SU-DHL-6 (cell line): ENCODE data around the gene SFN.

ENCODE experiments used
- H2AFZ ChIP-seq: fragments of 200-600 bp; sonication (generic); 2 replicates; pipeline ENCODE4 v1.6.1; 2014; ENCODE audit warnings: low read depth, mild to moderate bottlenecking, moderate library complexity, mixed read lengths, antibody characterized with exemption, low read length; ENCODE audit not compliant: severe bottlenecking
- H3F3A ChIP-seq: fragments of 200-600 bp; shearing (Covaris generic); 2 replicates; pipeline ENCODE4 v1.6.0; 2016; ENCODE audit warnings: antibody characterized with exemption, mild to moderate bottlenecking; ENCODE audit not compliant: insufficient read depth
- H3K27ac ChIP-seq: fragments of 200-600 bp; sonication (generic); 2 replicates; pipeline ENCODE4 v1.5.1; 2016; ENCODE audit warnings: low read depth, mild to moderate bottlenecking, low read length, moderate library complexity, mixed read lengths
- H3K27me3 ChIP-seq: fragments of 200-600 bp; sonication (generic), shearing (Covaris generic); 2 replicates; pipeline ENCODE4 v1.6.0; 2014; ENCODE audit warnings: mild to moderate bottlenecking, low read length
- H3K36me3 ChIP-seq: fragments of 200-600 bp; sonication (generic); 2 replicates; pipeline ENCODE4 v1.6.1; 2014; ENCODE audit warnings: mild to moderate bottlenecking, low read length, mixed read lengths
- H3K4me2 ChIP-seq: fragments of 300-600, 200-600 bp; shearing (Covaris generic), sonication (generic); 2 replicates; pipeline ENCODE4 v1.6.0; 2014; ENCODE audit warnings: low read length, low read depth, mild to moderate bottlenecking; ENCODE audit not compliant: poor library complexity, severe bottlenecking
- H3K4me3 ChIP-seq: fragments of 200-600 bp; sonication (generic); 2 replicates; pipeline ENCODE4 v1.5.1; 2014; ENCODE audit warnings: antibody characterized with exemption, low read length, mild to moderate bottlenecking, mixed read lengths; ENCODE audit not compliant: insufficient read depth, poor library complexity, severe bottlenecking
- H3K79me2 ChIP-seq: fragments of 200-600 bp; sonication (generic); 2 replicates; pipeline ENCODE4 v1.6.1; 2014; ENCODE audit warnings: mild to moderate bottlenecking, low read length, moderate library complexity; ENCODE audit not compliant: insufficient read depth
- H3K9ac ChIP-seq: fragments of 200-600 bp; sonication (generic); 2 replicates; pipeline ENCODE4 v1.7.0; 2014; ENCODE audit warnings: mild to moderate bottlenecking, low read length
- H3K9me2 ChIP-seq: fragments of 200-600 bp; sonication (generic); replicated peaks from 2 replicates; pipeline ENCODE4 v1.6.1; 2014; ENCODE audit warnings: low read length; ENCODE audit not compliant: insufficient read depth
- H3K9me3 ChIP-seq: fragments of 200-600 bp; sonication (generic); 2 replicates; pipeline ENCODE4 v1.6.1; 2014; ENCODE audit warnings: low read length, mixed read lengths; ENCODE audit not compliant: insufficient read depth
- H4K20me1 ChIP-seq: fragments of 200-600 bp; sonication (generic); 2 replicates; pipeline ENCODE4 v1.6.1; 2014; ENCODE audit warnings: low read depth, mild to moderate bottlenecking, antibody characterized with exemption, low read length, moderate library complexity, mixed read lengths
- EZH2phosphoT487 ChIP-seq: fragments of 200-600 bp; sonication (generic), shearing (Covaris generic); conservative IDR thresholded peaks from 2 replicates; pipeline ENCODE4 v1.6.1; 2018; ENCODE audit warnings: mild to moderate bottlenecking, antibody characterized with exemption, low read length, moderate library complexity, mixed read lengths
- TF ChIP-seq, protein P1 (sequence below): fragments of 200-600 bp; sonication (generic); IDR thresholded peaks from one replicate; pipeline ENCODE4 v1.5.1; 2017; ENCODE audit warnings: antibody characterized with exemption, mild to moderate bottlenecking, low read length, moderate library complexity; ENCODE audit not compliant: insufficient read depth, poor library complexity, severe bottlenecking

SFN gene

DNA sequence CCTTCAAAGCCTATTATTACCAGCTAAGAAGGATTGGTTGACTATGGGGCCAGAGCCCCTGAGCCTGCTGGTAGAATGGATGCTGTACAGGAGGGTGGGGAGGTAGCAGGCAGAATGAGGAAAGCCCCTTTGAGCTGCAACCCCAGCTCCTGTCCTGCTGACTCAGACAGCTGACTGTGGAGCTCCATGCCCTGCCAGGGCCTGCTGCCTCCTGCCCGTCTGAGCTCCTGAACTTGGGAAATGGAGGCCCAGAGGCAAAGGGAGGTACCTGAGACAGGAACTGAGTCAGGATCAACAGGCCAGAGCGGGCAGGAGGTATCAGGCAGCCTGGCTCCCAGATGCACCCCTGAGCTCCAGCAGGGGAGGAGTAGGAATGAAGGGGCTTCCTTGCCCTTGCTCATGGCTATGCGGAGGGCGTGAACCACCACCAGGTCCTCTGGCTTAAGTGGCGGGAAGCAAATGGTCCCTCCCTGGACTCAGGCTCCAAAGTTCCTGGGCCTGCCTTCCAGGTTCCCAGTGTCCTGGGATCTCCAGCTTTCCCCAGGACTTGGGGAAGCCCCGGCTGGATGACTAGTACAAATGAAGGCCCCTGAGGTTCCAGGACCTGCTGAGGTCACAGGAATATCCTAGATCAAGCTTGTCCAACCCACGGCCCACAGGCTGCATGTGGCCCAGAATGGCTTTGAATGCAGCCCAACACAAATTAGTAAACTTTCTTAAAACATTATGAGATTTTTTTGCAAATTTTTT lies 3.9 kb upstream of the SFN start:
- H3K9me3 ChIP-seq: no peaks in the 10 kb centered on the region
- no peak for TF ChIP-seq EZH2phosphoT487
- TF ChIP-seq, protein P1, sequence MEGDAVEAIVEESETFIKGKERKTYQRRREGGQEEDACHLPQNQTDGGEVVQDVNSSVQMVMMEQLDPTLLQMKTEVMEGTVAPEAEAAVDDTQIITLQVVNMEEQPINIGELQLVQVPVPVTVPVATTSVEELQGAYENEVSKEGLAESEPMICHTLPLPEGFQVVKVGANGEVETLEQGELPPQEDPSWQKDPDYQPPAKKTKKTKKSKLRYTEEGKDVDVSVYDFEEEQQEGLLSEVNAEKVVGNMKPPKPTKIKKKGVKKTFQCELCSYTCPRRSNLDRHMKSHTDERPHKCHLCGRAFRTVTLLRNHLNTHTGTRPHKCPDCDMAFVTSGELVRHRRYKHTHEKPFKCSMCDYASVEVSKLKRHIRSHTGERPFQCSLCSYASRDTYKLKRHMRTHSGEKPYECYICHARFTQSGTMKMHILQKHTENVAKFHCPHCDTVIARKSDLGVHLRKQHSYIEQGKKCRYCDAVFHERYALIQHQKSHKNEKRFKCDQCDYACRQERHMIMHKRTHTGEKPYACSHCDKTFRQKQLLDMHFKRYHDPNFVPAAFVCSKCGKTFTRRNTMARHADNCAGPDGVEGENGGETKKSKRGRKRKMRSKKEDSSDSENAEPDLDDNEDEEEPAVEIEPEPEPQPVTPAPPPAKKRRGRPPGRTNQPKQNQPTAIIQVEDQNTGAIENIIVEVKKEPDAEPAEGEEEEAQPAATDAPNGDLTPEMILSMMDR: no peak
- no peak overlapping the region for H3K4me2 ChIP-seq
- no peak overlapping the region for H2AFZ ChIP-seq
- no peak overlapping the region for H3K27ac ChIP-seq
- no peaks in the 10 kb centered on the region for H3K27me3 ChIP-seq
- no peaks in the 10 kb centered on the region for H3K79me2 ChIP-seq
- H3K9me2 ChIP-seq: no peaks in the 10 kb centered on the region
- H4K20me1 ChIP-seq: no peaks in the 10 kb centered on the region
- no peak overlapping the region for H3K4me3 ChIP-seq
- H3F3A ChIP-seq: no peaks in the 10 kb centered on the region
- H3K36me3 ChIP-seq: no peaks in the 10 kb centered on the region
- no peak overlapping the region for H3K9ac ChIP-seq

DNA sequence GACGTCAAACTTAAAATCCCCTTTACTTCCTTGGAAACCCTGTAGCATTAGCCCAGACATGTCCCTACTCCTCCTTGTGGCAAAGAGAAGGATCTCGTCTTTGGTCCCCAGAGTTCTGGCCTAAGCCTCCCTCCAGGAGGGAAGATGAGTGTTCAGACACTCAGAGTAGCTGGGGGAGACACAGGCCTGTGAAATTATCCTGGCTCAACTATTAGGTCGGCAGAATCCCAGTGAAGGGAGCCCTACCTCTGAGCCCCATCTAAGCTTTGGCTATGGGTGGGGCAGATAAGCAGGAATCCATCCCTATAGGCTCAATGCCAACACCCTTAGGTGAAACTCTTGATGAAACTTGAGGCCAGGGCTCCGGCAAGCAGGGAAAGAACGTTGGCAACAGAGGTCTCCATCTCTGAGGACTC lies 1.7 kb upstream of the SFN start:
- H3K4me2 ChIP-seq: no peak overlapping the region
- H3K4me3 ChIP-seq: no peak overlapping the region
- no peaks in the 10 kb centered on the region for H3K9me2 ChIP-seq
- H3K27me3 ChIP-seq: no peaks in the 10 kb centered on the region
- H2AFZ ChIP-seq: no peak overlapping the region
- no peak overlapping the region for H3K27ac ChIP-seq
- H4K20me1 ChIP-seq: no peaks in the 10 kb centered on the region
- no peaks in the 10 kb centered on the region for H3K79me2 ChIP-seq
- H3K9ac ChIP-seq: no peak overlapping the region
- no peaks in the 10 kb centered on the region for H3K36me3 ChIP-seq
- TF ChIP-seq, protein P1: no peak
- no peak for TF ChIP-seq EZH2phosphoT487
- H3K9me3 ChIP-seq: no peaks in the 10 kb centered on the region
- peaks cover 11% of the 10 kb centered on the region for H3F3A ChIP-seq

DNA sequence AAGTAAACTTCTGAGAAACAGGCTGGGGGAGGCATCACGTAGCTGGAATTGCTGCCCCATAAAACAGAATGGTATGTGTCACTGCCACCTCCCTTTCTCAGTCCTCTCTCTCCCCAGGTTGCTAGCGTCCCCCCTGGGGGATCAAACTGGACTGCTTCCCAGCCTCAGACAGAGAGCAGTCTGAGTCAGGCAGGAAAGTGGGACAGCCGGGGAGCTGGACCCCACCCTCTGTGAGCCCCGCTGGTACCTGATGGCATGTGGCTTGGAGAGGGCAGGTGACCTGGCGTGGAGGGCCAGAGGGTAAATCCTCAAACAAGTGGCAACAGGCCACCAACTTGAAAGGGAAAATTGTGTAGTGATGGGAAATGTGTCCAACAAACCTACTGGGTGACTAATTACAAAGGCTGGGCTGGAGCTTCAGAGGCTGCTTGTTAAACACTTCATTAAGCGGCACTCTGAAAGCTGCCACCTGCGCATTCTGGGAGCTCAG lies 1.0 kb upstream of the SFN start:
- Histone ChIP-seq H3K9ac (no peak overlapping the region), H3K79me2 (no peaks in the 10 kb centered on the region), H3K9me2 (no peaks in the 10 kb centered on the region), H3F3A (peaks cover 12% of the 10 kb centered on the region), H4K20me1 (no peaks in the 10 kb centered on the region), H3K36me3 (no peaks in the 10 kb centered on the region), H3K4me2 (no peak overlapping the region), H2AFZ (no peak overlapping the region), H3K27me3 (no peaks in the 10 kb centered on the region), H3K9me3 (no peaks in the 10 kb centered on the region), H3K27ac (no peak overlapping the region), H3K4me3 (no peak overlapping the region)
- TF ChIP-seq, protein P1: no peak
- no peak for TF ChIP-seq EZH2phosphoT487
